ENCODE measurements around the gene MLLT3.

- TF ChIP-seq CTCF (IDR thresholded peaks at IDR 0.05; ENCODE audit: borderline replicate concordance, extremely low read depth, low read length, poor library complexity, severe bottlenecking) (no peak), EZH2 (IDR thresholded peaks at IDR 0.05; ENCODE audit: borderline replicate concordance, low read depth, low read length, severe bottlenecking) (no peak)
Measured at GRCh38 chr9:20662156-20662555, 39.9 kb upstream of the MLLT3 start.

All from DND-41 (cell line).